Glutamatergic neuron (in vitro differentiated cells): Measurements from ENCODE around the gene CDK19. TPM values are rescaled to one million over a fixed set of nuclear protein-coding genes. Genes with fewer than 3 reads are reported as not detected.

Experiments
- DNase-seq: peaks from one replicate; pipeline ENCODE4 v3.0.0; 2022
- H3K27ac Mint-ChIP-seq: one replicate; pipeline ENCODE4 v1.8.0; 2020; ENCODE audit warnings: mild to moderate bottlenecking, mixed read lengths, inconsistent platforms; ENCODE audit not compliant: unreplicated experiment
- H3K27me3 Mint-ChIP-seq: one replicate; pipeline ENCODE4 v1.8.0; 2020; ENCODE audit warnings: mild to moderate bottlenecking, moderate library complexity, mixed read lengths, inconsistent platforms; ENCODE audit not compliant: unreplicated experiment
- H3K36me3 Mint-ChIP-seq: one replicate; pipeline ENCODE4 v1.8.0; 2020; ENCODE audit warnings: mild to moderate bottlenecking, mixed read lengths, inconsistent platforms; ENCODE audit not compliant: unreplicated experiment
- H3K4me1 Mint-ChIP-seq: one replicate; pipeline ENCODE4 v1.8.0; 2020; ENCODE audit warnings: mild to moderate bottlenecking, low read depth, mixed read lengths, inconsistent platforms; ENCODE audit not compliant: unreplicated experiment
- H3K4me3 Mint-ChIP-seq: one replicate; pipeline ENCODE4 v1.8.0; 2020; ENCODE audit warnings: mild to moderate bottlenecking, mixed read lengths, inconsistent platforms; ENCODE audit not compliant: unreplicated experiment
- H3K9me3 Mint-ChIP-seq: one replicate; pipeline ENCODE4 v1.8.0; 2020; ENCODE audit warnings: mild to moderate bottlenecking, moderate library complexity, mixed read lengths, inconsistent platforms; ENCODE audit not compliant: unreplicated experiment
- CTCF ChIP-seq: fragments of 200-600 bp; sonication (generic); IDR thresholded peaks from one replicate; pipeline ENCODE4 v1.5.0; 2021; ENCODE audit not compliant: partially characterized antibody, unreplicated experiment
- total RNA-seq: library from RNA; stranded (reverse); fragmentation: NEBNext Ultra II Directional; extraction: Animal tissue kit (Norgen Biotek cat#: 25700); gene quantifications from one replicate; pipeline ENCODE4 v1.2.1, GENCODE V29; 2021; ENCODE audit not compliant: unreplicated experiment

CDK19 gene
- total RNA-seq, 1 donor from 2014 or later: 20.8 TPM

- H3K9me3 Mint-ChIP-seq: no peaks in the 10 kb centered on the region
- H3K27me3 Mint-ChIP-seq: no peaks in the 10 kb centered on the region
- no peaks in the 10 kb centered on the region for H3K36me3 Mint-ChIP-seq
- DNase-seq: no peak
- H3K27ac Mint-ChIP-seq: no peak overlapping the region
- no peaks in the 10 kb centered on the region for H3K4me1 Mint-ChIP-seq
- H3K4me3 Mint-ChIP-seq: no peak overlapping the region
- no peak for TF ChIP-seq CTCF
Measured at GRCh38 chr6:110658631-110659211, 156.5 kb downstream of the CDK19 start.

GRCh38 chr6:110656492-110656891 lies 158.8 kb downstream of the CDK19 start:
- no peak for TF ChIP-seq CTCF
- DNase-seq: no peak
- no peaks in the 10 kb centered on the region for H3K4me1 Mint-ChIP-seq
- no peak overlapping the region for H3K4me3 Mint-ChIP-seq
- no peaks in the 10 kb centered on the region for H3K36me3 Mint-ChIP-seq
- no peaks in the 10 kb centered on the region for H3K27me3 Mint-ChIP-seq
- H3K9me3 Mint-ChIP-seq: no peaks in the 10 kb centered on the region
- no peak overlapping the region for H3K27ac Mint-ChIP-seq

DNA sequence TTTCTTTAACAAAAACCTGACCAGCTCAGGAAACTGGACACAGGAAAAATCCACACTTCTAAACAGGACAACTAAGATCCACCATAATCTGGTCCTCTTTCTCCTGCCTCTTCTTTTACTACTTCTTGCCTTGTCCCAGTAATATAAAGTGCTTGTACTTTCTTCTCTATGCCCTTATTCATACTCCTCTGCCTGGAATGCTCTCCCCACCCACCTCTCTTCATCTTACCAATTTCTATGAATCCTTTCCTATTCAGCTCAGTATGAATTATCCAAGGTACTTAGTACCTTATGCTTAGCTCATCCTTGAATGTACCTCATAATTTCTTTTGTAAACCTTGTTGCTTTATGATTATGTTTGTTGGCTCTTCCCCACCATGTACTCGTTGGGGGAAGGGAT lies 159.4 kb downstream of the CDK19 start:
- no peak overlapping the region for H3K27ac Mint-ChIP-seq
- TF ChIP-seq CTCF: no peak
- H3K4me3 Mint-ChIP-seq: no peak overlapping the region

DNA sequence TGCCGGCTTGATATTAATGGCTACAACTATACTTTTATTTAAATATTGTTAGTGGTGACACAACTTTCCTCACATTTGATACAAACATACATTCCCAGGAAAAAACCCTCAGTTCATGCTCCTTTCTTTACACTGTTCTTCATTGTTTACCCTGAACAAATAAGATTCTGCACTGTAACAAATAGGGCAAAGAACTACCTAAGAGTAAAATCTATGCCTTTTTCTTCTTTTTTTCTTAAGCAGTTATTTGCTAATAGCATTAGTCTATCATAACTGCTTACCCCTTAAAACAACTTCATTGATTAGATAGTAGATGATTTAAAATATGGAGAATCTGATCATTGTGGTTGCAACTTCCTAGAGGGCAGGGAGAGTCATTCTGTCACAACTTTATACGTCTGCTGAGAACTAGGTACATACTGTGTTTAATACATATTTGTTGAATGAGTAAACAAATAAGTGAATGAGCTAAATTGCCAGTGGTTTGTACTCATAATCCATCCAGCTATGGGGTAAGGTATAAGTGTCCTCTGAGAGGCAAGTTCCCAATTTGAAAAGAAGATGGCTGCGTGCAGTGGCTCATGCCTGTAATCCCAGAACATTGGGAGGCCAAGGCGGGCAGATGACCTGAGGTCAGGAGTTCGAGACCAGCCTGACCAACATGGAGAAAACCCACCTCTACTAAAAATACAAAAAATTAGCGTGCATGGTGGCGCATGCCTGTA lies 161.0 kb downstream of the CDK19 start:
- Mint-ChIP-seq H3K4me1 (no peaks in the 10 kb centered on the region), H3K27me3 (no peaks in the 10 kb centered on the region), H3K36me3 (no peaks in the 10 kb centered on the region), H3K27ac (no peak overlapping the region), H3K9me3 (peaks cover 3% of the 10 kb centered on the region), H3K4me3 (no peak overlapping the region)
- no peak for DNase-seq
- no peak for TF ChIP-seq CTCF

More for the DNA sequence above, 159.4 kb downstream of the CDK19 start:
- DNase-seq: no peak
- H3K36me3 Mint-ChIP-seq: no peaks in the 10 kb centered on the region
- H3K27me3 Mint-ChIP-seq: no peaks in the 10 kb centered on the region
- peaks cover 1% of the 10 kb centered on the region for H3K9me3 Mint-ChIP-seq
- H3K4me1 Mint-ChIP-seq: no peaks in the 10 kb centered on the region

GRCh38 chr6:110653381-110653780 lies 161.9 kb downstream of the CDK19 start:
- H3K27me3 Mint-ChIP-seq: no peaks in the 10 kb centered on the region
- no peak overlapping the region for H3K27ac Mint-ChIP-seq
- DNase-seq: no peak
- H3K9me3 Mint-ChIP-seq: peaks cover 3% of the 10 kb centered on the region
- H3K4me3 Mint-ChIP-seq: no peak overlapping the region
- no peak for TF ChIP-seq CTCF
- no peaks in the 10 kb centered on the region for H3K4me1 Mint-ChIP-seq
- no peaks in the 10 kb centered on the region for H3K36me3 Mint-ChIP-seq
